Stomach (tissue), 4 donors: ENCODE data around the gene NPTN.

Source experiments
- POLR2AphosphoS5 ChIP-seq, 3 donors: sonication (generic); formaldehyde crosslinking; IDR thresholded peaks; one replicate each; pipeline ENCODE4 v1.6.1; 2016; ENCODE audit warnings: antibody characterized with exemption in 3 of 3
- TF ChIP-seq, protein P1 (sequence below), 7 experiments: fragments of 450-650 bp in 4 of 7; fragments of 200-600 bp in 3 of 7; sonication (generic) in 3 of 7; IDR thresholded peaks; one replicate each; pipeline ENCODE4 v1.5.1; 2016 to 2019; ENCODE audit warnings: antibody characterized with exemption in 7 of 7, control low read depth in 2 of 7, mild to moderate bottlenecking in 1 of 7

DNA sequence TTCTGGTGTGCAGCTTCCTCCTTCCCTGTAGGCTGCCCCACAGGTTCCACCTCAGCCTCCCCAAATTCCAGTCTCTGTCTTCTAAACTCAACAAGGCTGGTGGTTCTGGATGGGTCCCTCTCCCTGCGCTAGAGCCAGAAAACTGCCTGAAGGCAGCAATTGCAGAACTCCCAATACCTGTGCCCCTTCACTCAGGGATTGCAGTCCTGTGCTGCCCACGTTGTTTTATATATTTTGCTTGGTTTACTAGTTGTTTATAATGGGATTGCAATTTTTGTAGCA, 14.8 kb upstream of the NPTN start:
- TF ChIP-seq, protein P1, sequence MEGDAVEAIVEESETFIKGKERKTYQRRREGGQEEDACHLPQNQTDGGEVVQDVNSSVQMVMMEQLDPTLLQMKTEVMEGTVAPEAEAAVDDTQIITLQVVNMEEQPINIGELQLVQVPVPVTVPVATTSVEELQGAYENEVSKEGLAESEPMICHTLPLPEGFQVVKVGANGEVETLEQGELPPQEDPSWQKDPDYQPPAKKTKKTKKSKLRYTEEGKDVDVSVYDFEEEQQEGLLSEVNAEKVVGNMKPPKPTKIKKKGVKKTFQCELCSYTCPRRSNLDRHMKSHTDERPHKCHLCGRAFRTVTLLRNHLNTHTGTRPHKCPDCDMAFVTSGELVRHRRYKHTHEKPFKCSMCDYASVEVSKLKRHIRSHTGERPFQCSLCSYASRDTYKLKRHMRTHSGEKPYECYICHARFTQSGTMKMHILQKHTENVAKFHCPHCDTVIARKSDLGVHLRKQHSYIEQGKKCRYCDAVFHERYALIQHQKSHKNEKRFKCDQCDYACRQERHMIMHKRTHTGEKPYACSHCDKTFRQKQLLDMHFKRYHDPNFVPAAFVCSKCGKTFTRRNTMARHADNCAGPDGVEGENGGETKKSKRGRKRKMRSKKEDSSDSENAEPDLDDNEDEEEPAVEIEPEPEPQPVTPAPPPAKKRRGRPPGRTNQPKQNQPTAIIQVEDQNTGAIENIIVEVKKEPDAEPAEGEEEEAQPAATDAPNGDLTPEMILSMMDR (IDR thresholded peaks at IDR 0.05): no peak
- TF ChIP-seq POLR2AphosphoS5 (IDR thresholded peaks at IDR 0.05): no peak
